Activated T-helper 17 cell treated with anti-CD3 and anti-CD28 coated beads, Interleukin-2, amount 50 U/mL, for 72 hours (primary cell): ENCODE results near the gene PLCB2. TPM values are rescaled to one million over a fixed set of nuclear protein-coding genes. Genes with fewer than 3 reads are reported as not detected.
A peak's percentile ranks its signal among the peaks of the same experiment; 100 is the strongest.

Source experiments
- ATAC-seq: fragments of 150-1000 bp; cut with Tn5 transposase; replicated peaks from 2 replicates; pipeline ENCODE4 v1.10.0; 2021; ENCODE audit warnings: mild to moderate bottlenecking, moderate library complexity
- H3K27ac Mint-ChIP-seq: one replicate; pipeline ENCODE4 v1.8.0; 2022; ENCODE audit warnings: mixed read lengths
- H3K27me3 Mint-ChIP-seq: one replicate; pipeline ENCODE4 v1.8.0; 2022; ENCODE audit warnings: mixed read lengths
- H3K36me3 Mint-ChIP-seq: one replicate; pipeline ENCODE4 v1.8.0; 2022; ENCODE audit warnings: low read depth, mild to moderate bottlenecking, mixed read lengths
- H3K4me1 Mint-ChIP-seq: one replicate; pipeline ENCODE4 v1.8.0; 2022; ENCODE audit warnings: mixed read lengths
- H3K4me3 Mint-ChIP-seq: one replicate; pipeline ENCODE4 v1.8.0; 2022; ENCODE audit warnings: mild to moderate bottlenecking, mixed read lengths
- H3K9me3 Mint-ChIP-seq: one replicate; pipeline ENCODE4 v1.8.0; 2022; ENCODE audit warnings: mixed read lengths
- total RNA-seq, 2 donors: library from RNA; stranded (reverse); gene quantifications; one replicate each; pipeline ENCODE4 v1.2.3, GENCODE V29; 2022

PLCB2 gene
- total RNA-seq, 2 donors from 2014 or later, result 111 to 116 TPM

GRCh38 chr15:40293905-40294895, 13.5 kb downstream of the PLCB2 start:
- Mint-ChIP-seq H3K36me3 (peaks cover 20% of the 10 kb centered on the region), H3K4me3 (no peak overlapping the region), H3K9me3 (no peaks in the 10 kb centered on the region), H3K27me3 (no peaks in the 10 kb centered on the region), H3K27ac (no peak overlapping the region), H3K4me1 (no peaks in the 10 kb centered on the region)
- no peak for ATAC-seq

GRCh38 chr15:40293006-40293405, 14.7 kb downstream of the PLCB2 start:
- Mint-ChIP-seq H3K27me3 (no peaks in the 10 kb centered on the region), H3K36me3 (peaks cover 17% of the 10 kb centered on the region), H3K9me3 (no peaks in the 10 kb centered on the region), H3K27ac (no peak overlapping the region), H3K4me1 (no peaks in the 10 kb centered on the region), H3K4me3 (no peak overlapping the region)
- ATAC-seq, result no peak

- no peaks in the 10 kb centered on the region for H3K9me3 Mint-ChIP-seq
- H3K27me3 Mint-ChIP-seq, result no peaks in the 10 kb centered on the region
- no peak overlapping the region for H3K27ac Mint-ChIP-seq
- H3K4me1 Mint-ChIP-seq, result no peaks in the 10 kb centered on the region
- peaks cover 17% of the 10 kb centered on the region for H3K36me3 Mint-ChIP-seq
- no peak overlapping the region for H3K4me3 Mint-ChIP-seq
- no peak for ATAC-seq
These were observed 15.5 kb downstream of the PLCB2 start for GRCh38 chr15:40292246-40292645.

GRCh38 chr15:40290918-40291574, 16.7 kb downstream of the PLCB2 start:
- no peaks in the 10 kb centered on the region for H3K9me3 Mint-ChIP-seq
- peaks cover 17% of the 10 kb centered on the region for H3K36me3 Mint-ChIP-seq
- H3K27ac Mint-ChIP-seq, result no peak overlapping the region
- H3K4me1 Mint-ChIP-seq, result no peaks in the 10 kb centered on the region
- no peaks in the 10 kb centered on the region for H3K27me3 Mint-ChIP-seq
- ATAC-seq, result no peak
- H3K4me3 Mint-ChIP-seq, result no peak overlapping the region

- no peaks in the 10 kb centered on the region for H3K27me3 Mint-ChIP-seq
- ATAC-seq, result no peak
- no peak overlapping the region for H3K4me3 Mint-ChIP-seq
- no peaks in the 10 kb centered on the region for H3K9me3 Mint-ChIP-seq
- H3K36me3 Mint-ChIP-seq, result peaks cover 17% of the 10 kb centered on the region
- H3K27ac Mint-ChIP-seq, result no peak overlapping the region
- no peaks in the 10 kb centered on the region for H3K4me1 Mint-ChIP-seq
These were observed 17.2 kb downstream of the PLCB2 start for GRCh38 chr15:40290545-40290917.

- H3K4me3 Mint-ChIP-seq, result no peak overlapping the region
- H3K9me3 Mint-ChIP-seq, result no peaks in the 10 kb centered on the region
- no peaks in the 10 kb centered on the region for H3K27me3 Mint-ChIP-seq
These were observed 18.5 kb downstream of the PLCB2 start for GRCh38 chr15:40289140-40289775.

GRCh38 chr15:40287968-40288367, 19.8 kb downstream of the PLCB2 start:
- ATAC-seq, result no peak
- Mint-ChIP-seq H3K27ac (no peak overlapping the region), H3K36me3 (peaks cover 17% of the 10 kb centered on the region), H3K27me3 (no peaks in the 10 kb centered on the region), H3K4me3 (no peak overlapping the region), H3K4me1 (no peaks in the 10 kb centered on the region), H3K9me3 (no peaks in the 10 kb centered on the region)

More at GRCh38 chr15:40289140-40289775, 18.5 kb downstream of the PLCB2 start:
- ATAC-seq, result peak; percentile 7
- Mint-ChIP-seq H3K27ac (peak overlapping the region; percentile 68), H3K4me1 (no peaks in the 10 kb centered on the region), H3K36me3 (peaks cover 17% of the 10 kb centered on the region)

GRCh38 chr15:40287505-40287904, 20.2 kb downstream of the PLCB2 start:
- no peaks in the 10 kb centered on the region for H3K4me1 Mint-ChIP-seq
- no peak for ATAC-seq
- H3K4me3 Mint-ChIP-seq, result no peak overlapping the region
- no peak overlapping the region for H3K27ac Mint-ChIP-seq
- H3K36me3 Mint-ChIP-seq, result peaks cover 17% of the 10 kb centered on the region
- H3K9me3 Mint-ChIP-seq, result no peaks in the 10 kb centered on the region
- H3K27me3 Mint-ChIP-seq, result no peaks in the 10 kb centered on the region

- Mint-ChIP-seq H3K4me1 (no peaks in the 10 kb centered on the region), H3K4me3 (no peak overlapping the region), H3K27ac (no peak overlapping the region), H3K36me3 (peaks cover 17% of the 10 kb centered on the region), H3K9me3 (no peaks in the 10 kb centered on the region), H3K27me3 (no peaks in the 10 kb centered on the region)
- no peak for ATAC-seq
These were observed 20.9 kb downstream of the PLCB2 start for GRCh38 chr15:40286794-40287193.

- peaks cover 2% of the 10 kb centered on the region for H3K27me3 Mint-ChIP-seq
- no peaks in the 10 kb centered on the region for H3K4me1 Mint-ChIP-seq
- H3K9me3 Mint-ChIP-seq, result no peaks in the 10 kb centered on the region
- H3K36me3 Mint-ChIP-seq, result peaks cover 17% of the 10 kb centered on the region
- H3K27ac Mint-ChIP-seq, result peak overlapping the region; percentile 67
- no peak for ATAC-seq
- no peak overlapping the region for H3K4me3 Mint-ChIP-seq
These were observed 21.6 kb downstream of the PLCB2 start for GRCh38 chr15:40286061-40286532.

GRCh38 chr15:40285554-40286011, 22.2 kb downstream of the PLCB2 start:
- no peak for ATAC-seq
- H3K27me3 Mint-ChIP-seq, result peaks cover 5% of the 10 kb centered on the region
- H3K4me1 Mint-ChIP-seq, result no peaks in the 10 kb centered on the region
- peaks cover 16% of the 10 kb centered on the region for H3K36me3 Mint-ChIP-seq
- peak overlapping the region; percentile 67 for H3K27ac Mint-ChIP-seq
- no peak overlapping the region for H3K4me3 Mint-ChIP-seq
- H3K9me3 Mint-ChIP-seq, result no peaks in the 10 kb centered on the region

GRCh38 chr15:40285151-40285550, 22.6 kb downstream of the PLCB2 start:
- H3K4me1 Mint-ChIP-seq, result no peaks in the 10 kb centered on the region
- no peak overlapping the region for H3K27ac Mint-ChIP-seq
- peaks cover 12% of the 10 kb centered on the region for H3K36me3 Mint-ChIP-seq
- H3K9me3 Mint-ChIP-seq, result no peaks in the 10 kb centered on the region
- no peak overlapping the region for H3K4me3 Mint-ChIP-seq
- peaks cover 8% of the 10 kb centered on the region for H3K27me3 Mint-ChIP-seq
- no peak for ATAC-seq

- no peaks in the 10 kb centered on the region for H3K4me1 Mint-ChIP-seq
- H3K27ac Mint-ChIP-seq, result no peak overlapping the region
- H3K9me3 Mint-ChIP-seq, result no peaks in the 10 kb centered on the region
- ATAC-seq, result no peak
- no peaks in the 10 kb centered on the region for H3K36me3 Mint-ChIP-seq
- H3K27me3 Mint-ChIP-seq, result peaks cover 8% of the 10 kb centered on the region
- H3K4me3 Mint-ChIP-seq, result peak overlapping the region; percentile 31
These were observed 24.0 kb downstream of the PLCB2 start for GRCh38 chr15:40283615-40284300.
